COR-L47 (cell line): Measurements from ENCODE around the gene CORO1C.

ENCODE experiments used
- DNase-seq: peaks from one replicate; lab custom pipeline; 2025; lab: John Stamatoyannopoulos, UW

Gene CORO1C

DNA sequence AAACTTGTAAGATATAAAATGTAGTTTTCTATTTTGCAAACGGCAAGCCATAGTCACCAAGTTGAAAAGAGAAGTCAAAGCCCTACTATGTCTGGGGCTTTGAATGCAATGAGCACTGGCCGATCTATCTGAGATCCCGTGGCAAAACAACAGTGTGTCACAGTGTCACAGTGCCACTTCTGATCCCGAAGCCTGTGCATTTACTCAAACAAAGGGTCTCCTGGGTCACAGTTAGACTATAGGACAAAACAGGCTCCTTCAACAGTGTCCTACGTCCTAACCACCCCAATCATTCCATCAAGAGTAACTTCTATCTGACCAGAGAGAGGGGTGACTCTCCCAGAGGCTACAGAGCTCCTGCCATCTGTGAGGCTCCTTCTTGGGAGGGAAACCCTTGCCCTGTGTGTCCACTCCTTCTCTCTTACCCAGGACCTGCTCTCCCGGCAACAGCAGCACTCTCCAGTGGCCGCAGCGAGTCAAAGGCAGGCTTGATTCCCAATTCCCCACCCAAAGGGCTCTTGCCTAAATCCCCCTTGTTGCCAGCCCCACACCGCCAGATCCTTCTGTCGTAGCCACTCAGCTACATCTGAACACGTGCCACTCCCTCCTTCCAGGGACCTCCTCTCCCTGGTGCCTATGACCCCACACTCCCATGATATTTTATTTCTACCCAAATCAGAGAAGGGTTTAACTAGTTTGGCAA, 83.6 kb downstream of the CORO1C start:
- no peak for DNase-seq

DNA sequence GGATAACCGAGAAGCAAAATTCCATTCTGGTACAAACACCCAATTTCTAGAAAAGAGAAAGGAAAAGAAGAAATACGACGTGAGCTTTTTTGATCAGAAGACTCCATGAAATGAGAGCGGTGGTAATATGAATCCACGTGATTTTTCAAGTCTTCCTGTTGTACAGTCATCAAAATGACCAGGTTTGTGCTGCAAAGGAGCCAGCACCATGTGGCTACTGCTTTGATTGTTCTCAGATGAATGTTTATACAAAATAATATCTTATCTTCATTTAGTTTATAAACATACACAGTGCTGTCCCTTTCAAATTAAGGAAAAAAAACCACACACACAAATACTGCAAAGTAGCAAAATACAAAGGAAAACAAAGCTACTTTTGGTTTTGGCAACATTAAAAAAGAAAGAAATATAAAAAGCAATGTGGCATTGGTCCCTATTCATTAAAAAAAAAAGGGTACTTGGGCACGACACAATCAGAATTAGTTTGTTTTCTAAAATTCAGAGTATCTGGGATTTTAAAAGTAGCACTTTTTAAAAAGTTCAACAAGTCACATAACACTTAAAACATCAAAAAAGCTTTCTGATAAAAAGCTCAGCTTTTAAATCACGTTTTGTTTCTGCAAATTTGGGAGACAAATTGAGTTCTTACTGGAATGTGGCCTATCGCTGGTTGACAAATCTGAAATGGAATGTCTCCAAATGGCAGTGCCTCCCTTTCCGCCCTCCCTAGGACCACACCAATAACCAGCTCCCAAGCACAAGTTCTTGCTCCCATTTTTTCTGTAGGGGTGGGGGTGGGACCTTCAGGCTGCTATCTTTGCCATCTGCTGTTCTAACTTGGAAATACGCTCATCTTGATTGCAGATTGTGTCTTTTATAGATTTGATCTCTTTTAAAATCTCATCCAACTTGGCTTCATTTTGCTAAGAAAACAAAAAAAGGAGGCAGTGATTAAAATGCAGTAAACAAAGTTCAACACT, 84.4 kb downstream of the CORO1C start:
- DNase-seq, result no peak

DNA sequence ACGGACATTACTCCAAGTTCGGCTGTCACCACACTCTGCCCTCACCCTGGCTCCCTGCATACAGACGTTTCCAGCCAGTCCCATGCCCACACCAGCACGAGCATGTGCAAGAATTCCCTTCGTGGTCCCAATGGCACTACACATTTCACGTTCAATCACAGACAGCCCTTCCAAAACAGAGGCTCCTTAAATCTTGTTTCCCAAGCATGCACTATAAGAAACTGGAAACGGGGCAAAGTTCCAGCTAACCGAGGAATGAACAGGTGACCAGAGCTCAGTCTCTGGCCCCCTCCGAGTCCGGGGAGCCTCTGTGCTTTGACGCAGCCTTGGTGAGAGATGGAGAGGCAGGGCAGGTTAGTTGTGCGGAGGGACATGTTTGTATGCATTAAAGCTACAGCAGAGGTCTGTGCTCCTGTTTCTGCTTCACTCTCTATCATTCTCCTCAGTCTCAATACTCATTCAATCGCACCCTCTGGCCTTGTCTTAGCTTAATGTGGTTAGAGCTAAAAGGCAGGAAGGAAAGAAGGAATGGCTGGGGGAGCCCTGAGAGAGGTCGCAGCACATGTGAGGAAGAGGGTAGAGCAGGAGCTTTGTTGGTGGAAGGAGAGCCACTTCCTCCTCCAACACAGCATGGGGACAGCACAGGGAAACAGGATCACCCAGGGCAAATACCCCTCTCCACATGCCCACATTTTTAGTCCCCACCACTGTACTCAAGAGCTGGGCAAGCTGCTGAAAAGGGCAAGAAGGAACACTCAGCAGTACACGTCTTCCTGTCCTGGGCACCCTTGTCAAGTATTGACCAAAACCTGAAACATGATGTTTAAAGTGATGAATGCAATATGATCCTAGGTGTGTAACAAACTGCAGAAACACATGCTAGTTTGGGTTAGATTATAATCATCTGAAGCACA, 85.4 kb downstream of the CORO1C start:
- no peak for DNase-seq

DNA sequence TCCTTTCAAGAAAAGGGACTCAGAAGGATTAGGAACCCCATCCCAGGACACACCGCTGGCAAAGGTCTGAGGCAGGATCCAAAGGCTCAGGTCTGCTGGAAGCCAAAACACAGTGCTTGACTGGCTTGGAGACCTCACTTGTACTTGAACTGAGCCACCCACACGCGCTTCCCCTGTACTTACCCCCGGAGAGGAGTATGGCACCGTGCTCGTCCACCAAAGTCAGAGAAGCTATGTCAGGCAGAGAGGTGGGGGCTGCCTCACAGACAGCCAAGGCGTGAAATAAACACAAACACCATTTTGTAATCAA, 86.6 kb downstream of the CORO1C start:
- no peak for DNase-seq

DNA sequence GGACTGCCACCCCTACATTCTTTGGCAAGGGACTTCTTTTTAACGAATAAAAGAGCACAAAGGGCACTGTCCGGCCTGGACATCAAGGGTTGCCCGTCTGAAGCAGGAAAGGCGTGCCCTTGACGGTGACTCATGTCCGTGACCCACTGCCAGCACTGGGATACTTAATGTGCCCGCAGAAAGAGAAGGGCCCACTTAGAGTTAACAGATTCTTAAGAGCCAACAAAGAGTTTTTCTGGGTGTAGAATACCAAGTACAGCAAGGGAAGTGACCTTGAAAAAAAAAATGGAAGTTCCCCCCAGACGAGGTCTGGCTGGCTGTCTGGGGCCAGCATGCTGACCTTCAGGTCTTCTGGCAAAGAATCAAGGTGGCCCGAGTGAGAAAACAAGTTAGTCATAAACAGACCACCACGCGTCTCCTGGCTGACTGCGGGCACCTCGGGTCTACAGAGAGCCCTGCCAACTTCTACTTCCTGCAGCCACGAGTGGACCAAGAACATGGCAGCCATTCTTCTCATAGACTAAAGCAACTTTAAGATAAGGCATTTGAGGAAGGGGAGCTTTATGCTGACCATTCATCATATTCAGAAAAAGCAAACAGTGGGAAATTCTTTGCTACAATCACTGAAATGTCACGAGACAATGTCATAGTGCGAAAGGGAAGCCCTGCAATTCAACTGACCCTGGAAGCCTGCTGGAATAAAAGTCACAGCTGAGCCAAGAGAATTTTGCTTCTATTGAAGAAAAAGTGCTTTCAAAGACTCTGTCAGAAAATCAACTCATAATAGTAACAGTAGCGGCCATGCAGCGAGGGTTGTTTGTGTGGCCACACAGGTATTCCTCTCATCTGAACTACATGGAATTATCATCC, 87.1 kb downstream of the CORO1C start:
- no peak for DNase-seq

DNA sequence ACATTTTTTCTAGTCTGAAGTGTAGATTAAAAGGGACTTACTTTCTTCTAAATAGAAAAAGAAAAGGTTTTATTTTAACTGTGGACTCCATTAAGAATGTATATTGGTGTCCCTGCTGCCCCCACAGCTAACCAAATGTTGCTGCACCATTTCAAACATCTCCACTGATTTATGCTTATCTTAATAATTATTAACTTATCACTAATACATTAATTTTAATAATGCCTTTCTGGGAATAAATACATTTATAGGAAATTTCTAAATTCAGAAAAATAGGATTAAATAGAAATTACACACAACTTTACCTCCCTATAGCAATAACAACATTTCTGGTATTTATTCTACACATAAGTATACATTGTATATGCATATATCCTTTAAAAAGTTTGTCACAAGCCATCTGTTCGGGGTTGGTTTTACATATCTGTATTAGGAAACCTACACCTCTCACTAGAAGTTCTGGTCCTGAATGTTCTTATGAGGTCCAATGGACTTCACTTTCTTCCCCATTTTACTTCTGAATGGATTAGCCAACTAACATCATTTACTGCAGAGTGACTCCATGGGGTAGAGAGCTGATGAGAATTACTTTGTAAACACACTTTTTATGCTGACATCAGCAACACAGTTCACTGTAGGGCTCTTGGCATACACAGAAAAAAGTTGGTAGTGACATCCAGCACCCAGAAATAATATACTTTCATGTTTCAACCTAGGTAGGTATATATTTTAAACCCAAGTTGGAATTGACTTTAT, 88.2 kb downstream of the CORO1C start:
- DNase-seq, result no peak

DNA sequence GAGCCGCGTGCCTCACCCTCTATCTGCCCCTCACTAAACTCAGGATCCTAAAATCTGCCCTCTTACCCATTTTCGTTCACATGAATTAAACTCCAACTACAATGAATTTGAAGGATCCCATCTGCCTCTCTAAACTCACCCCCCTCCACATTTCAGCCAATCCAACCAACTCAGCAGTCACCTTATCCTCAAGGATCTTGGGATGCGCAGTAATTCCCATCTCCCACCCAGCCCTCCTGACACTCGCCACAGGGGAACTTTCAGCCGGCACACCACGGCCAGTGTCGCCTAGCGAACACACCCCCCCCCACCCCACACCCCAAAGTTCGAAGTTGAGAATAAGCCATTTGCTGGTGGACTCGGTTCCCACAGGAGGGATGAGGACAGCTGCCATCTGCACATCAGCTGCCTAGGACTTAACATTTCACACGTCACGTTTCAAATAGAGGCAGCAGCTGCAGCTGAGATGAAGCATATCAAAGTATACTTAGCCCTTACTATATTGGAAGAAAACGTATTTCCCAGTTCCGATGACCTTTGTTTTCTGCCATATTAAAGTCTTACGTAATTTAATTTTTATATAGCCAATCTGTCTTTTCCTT, 88.9 kb downstream of the CORO1C start:
- DNase-seq, result no peak

DNA sequence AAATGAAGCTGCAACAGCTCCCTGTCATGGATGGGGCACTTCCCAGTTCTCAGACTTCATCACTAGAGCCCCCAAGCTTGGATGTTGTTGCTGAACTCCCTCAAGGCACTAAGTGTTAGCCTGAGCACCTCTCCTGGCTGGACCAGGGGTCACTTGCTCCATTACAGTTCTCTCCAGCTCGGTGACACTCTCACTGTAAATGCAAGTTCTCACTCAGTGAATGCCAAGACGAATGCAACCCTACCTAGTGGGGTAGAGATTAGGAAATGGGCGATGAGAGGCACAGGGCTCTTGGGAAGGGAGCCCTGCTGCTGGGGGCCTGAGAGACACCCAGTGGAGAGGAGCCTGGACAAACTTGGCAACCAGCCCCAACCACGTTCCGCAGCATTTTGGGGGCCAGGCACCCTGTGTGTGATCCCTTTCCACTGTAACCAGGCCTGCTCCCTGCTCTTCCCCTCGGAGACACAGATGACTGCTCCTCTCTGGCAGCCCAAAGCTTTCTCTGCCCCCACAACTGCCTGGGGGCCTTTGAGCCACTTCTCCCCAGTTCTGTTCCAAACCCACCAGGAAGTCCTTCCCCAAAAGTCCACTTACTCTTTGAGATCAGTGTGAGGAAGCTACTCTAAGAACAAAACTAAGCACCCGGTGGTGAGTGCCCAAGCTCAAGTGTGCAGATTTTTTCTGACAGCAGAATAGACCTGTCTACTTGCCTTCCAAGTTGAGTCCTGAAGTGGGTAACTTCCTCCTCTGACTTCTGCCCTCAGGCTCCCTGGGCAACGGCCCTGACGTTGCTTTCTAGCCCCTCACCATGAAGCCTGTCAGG, 89.7 kb downstream of the CORO1C start:
- no peak for DNase-seq

DNA sequence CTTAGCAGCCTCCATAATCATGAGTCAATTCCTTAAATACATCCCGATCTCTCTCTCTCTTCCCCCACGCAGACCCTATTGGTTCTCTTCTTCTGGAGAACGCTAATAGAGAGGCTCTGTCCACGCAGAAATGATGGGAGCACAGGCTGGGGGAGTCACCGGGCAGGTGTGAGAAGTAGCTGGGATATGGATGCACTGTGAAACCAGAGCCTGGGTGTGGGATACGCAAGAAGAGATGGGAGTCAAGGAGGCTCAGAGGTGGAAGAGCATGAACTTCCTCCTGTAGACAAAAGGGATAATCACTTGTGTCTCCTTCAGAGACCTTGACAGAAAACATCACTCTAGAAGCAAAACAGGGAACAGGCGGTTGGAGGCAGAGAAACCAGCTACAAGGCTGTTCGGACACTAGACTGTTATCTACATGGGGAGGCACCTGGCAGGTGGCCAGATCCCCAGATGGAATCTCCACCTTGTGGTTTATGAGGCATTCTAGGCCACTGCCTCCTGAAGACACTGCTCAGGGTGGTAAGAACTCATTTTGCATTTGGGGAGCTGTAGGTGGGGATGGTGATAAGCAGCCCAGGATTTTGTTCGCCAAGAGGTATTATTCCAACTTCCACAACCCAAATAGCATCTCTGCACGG, 90.4 kb downstream of the CORO1C start:
- DNase-seq, result peak; percentile 11

DNA sequence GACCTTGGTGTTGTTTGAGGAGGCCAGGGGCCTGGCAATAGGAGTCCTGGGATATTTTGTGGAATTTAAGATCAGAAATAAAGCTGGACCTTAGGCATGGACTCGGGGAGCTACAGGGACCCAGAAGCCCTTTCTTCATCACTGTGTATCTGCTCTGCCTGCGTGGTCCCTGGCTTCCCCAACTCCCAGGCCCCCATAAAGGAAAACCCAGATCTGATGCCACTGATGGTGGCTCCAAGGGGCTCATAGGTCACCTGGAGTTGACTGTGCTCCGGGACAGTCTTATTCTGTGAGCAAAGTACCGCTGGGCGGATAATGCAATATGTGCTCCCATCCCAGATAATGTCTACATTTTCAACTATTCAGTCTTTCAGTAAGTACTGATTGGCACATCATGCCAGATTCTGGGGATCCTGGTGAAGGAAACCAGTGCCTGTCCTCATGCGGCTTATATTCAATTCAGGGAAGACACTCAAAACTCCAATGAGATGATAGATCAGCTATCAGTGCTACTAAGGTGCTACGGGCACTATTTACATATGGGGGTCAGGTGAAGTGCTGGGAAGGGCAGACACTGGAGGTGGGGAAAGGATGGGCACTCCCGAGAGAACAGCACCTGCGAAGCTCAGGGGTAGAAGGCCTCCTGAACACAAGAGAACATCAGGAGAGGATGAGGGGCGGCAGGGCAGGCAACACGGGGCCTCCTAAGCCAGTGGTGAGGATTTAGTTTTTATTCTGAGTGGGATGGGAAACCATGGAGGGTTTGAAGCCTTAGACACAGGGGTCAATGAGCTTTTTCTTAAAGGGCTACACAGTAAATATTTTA, 92.1 kb downstream of the CORO1C start:
- DNase-seq, result no peak

DNA sequence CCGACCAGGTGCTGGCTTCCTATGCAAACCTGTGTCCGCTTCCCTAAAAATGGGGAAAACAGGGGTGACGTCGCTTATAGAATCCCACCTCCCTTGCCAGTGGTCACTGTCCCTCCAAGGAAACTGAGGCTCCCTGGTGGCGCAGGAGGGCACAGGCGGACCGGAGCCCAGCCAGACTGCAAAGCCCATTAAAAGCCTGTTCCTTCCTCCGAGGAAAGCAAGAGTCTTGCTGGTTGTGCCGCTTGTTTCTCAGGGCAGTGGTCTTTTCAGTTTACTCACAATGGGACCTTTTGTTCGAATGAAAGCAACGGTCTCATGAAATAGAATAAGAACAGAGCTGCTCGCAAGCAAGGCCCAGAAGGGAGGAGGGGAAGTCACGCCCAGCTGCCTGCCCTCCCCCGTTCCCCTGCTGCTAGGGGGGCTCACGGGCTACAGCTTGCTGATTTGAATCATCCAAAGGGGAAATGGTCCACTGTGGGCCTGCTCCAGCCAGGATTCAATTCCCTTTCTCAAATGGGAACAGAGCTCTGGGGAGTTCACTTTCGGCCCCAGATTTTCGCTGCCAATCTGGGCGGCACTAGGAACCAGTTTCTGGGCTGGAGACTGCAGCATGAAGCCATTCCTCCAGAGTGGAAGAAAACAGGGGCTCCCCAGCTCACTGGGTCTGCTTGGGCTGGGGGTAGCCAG, 93.0 kb downstream of the CORO1C start:
- no peak for DNase-seq

DNA sequence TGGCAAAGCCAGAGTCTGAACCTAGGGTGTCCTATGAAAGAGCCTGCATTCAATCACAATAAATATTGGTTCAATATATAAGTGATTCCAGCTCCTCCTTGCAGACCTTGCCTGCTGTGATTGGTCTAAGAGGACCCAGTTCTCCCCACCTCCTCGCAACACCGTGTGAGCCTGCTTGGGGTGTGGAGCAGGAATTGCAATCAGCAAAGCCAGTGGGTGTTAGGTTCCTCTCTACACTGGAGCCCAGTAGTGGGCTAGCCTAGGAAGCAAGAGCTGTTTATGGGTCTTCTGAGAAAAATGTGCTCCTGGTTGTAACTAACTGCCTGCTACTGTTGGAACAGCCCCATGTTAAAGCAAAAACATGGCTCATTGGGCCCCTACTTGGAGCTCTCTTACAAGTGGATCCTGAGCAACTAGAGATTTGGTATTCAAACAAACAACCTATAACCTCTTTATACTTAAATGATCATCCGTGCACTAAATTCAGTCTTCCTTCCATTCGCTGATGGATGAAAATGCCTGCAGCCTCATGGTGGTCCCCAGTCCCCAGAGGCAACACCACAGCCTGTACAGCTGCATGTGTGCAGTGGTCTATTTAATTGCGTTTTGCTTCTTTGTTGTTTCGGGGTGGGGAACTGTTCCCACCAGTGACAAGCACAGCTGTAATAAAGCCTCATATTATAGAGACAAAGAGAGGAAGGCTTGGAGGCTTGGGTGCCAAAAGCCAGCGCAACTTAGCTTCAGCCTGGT, 93.9 kb downstream of the CORO1C start:
- DNase-seq, result no peak

DNA sequence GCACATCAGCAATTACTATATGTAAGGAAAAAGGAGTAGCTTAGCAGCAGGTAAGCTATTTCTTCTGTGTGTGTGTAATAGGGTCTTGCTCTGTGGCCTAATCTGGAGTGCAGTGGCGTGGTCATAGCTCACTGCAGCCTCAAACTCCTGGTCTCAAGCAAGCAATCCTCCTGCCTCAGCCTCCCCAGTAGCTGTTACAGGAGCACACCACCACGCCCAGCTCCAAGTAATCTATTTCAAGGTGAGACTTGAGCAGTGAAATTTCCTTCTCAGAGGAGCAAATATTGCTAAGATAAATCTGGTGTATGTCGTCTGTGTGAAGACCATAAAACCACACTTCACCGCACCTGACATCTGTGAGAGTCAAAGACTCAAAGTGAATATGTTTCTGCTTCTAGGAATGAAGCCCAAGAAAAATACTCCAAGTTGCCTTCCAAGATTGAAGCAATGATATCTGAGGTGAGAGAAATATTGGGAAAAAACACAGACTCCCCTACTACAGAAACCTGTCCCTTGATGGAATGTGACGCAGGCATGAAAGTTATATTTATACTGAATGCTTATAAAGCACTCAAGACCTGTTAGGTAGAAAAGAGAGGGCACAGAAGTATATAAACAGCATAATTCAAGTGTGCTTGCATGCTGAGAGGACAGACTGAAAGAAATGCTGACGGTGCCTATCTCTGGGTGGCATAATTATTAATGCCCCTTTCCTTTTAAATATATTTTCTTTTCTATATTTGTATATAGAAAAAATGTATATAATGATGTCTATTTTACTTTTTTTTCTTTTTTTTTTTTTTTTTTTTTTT, 95.1 kb downstream of the CORO1C start:
- no peak for DNase-seq

DNA sequence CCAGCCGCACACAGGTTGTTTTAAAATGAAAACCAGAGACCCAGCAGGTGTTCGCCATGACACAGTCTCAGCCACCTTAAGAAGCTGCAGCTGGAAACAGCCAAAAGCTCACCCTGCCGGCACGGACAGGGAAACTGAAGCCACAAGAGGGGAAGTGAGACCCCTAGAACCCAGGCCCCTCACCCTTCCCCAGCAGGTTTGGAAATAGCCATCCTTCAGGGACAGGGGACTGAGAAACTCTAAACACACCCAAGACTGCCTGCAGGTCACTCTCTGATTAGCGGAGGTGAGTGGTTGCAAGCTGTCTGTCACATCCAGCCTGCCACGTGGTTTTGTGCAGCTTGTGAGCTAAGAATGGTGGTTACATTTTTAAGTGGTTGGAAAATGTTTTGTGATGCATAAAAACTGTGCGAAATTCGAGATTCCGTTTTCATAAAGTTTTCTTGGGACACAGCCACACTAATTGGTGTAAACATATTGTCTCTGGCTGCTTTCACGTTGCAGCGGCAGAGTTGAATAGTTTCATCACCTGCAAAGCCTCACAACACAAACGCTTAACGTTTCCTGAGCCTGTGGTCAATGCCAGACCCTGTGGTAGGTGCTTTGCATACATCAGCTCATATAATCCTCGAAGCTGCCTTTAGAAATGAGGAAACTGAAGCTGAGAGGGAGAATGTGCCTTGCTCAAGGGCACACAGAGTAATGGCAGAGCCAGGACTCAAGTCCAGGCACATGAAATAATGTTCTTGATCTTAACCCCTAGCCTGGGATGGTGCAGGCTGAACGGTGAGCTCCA, 95.9 kb downstream of the CORO1C start:
- no peak for DNase-seq

DNA sequence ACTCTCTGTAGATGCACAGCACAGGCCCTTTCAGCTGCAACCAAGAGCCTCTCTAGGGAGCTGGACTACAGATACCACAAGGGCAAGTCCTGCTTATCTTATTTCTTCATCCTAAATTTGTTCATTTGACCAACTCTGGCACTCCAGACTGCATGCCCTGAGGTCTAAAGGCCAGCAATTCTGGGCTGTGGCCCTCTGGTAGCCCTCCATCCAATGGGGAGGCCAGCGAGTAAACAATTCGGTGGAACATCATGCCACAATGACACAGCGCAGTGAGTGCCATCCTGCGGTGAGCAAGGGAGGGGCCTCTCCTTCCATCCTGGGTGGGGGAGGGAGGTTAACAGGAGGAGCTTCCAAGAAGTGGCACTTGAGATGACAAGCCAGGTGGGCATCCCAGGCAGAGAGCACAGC, 97.0 kb downstream of the CORO1C start:
- no peak for DNase-seq
